DND-41 (cell line): Measurements from ENCODE around the gene CMTR1.

ENCODE experiments used
- ATAC-seq: fragments of 200-7000 bp; cut with Tn5 transposase; 3 replicates; pipeline ENCODE4 v1.9.1; 2021; ENCODE audit warnings: low read depth; ENCODE audit not compliant: insufficient read depth
- DNase-seq: peaks from one replicate; pipeline ENCODE4 v3.0.0-alpha.2; 2020
- H2AFZ ChIP-seq: 2 replicates; pipeline ENCODE4 v1.6.0; 2012; ENCODE audit warnings: low read depth, low read length
- H3K27ac ChIP-seq: 2 replicates; pipeline ENCODE4 v1.5.1; 2012; ENCODE audit warnings: low read length, inconsistent platforms
- H3K27me3 ChIP-seq: fragments of 200-600 bp; sonication (generic); 2 replicates; pipeline ENCODE4 v1.6.0; 2012; ENCODE audit warnings: low read length, mild to moderate bottlenecking, inconsistent platforms; ENCODE audit not compliant: insufficient read depth, poor library complexity
- H3K36me3 ChIP-seq: 2 replicates; pipeline ENCODE4 v1.5.1; 2012; ENCODE audit warnings: low read length, inconsistent platforms; ENCODE audit not compliant: insufficient read depth
- H3K4me1 ChIP-seq: 2 replicates; pipeline ENCODE4 v1.5.1; 2012; ENCODE audit warnings: mild to moderate bottlenecking, low read length; ENCODE audit not compliant: insufficient read depth
- H3K4me2 ChIP-seq: 2 replicates; pipeline ENCODE4 v1.6.0; 2012; ENCODE audit warnings: mild to moderate bottlenecking, moderate library complexity, low read length, inconsistent platforms; ENCODE audit not compliant: insufficient read depth
- H3K4me3 ChIP-seq, 2 experiments: fragments of 200-600 bp in 1 of 2; shearing (Covaris generic) in 1 of 2; 2 replicates each; pipeline ENCODE4 v1.5.1; 2012 to 2016; ENCODE audit warnings: inconsistent platforms in 2 of 2, low read length in 2 of 2, mild to moderate bottlenecking in 2 of 2, low read depth in 1 of 2, moderate library complexity in 1 of 2
- H3K79me2 ChIP-seq: 2 replicates; pipeline ENCODE4 v1.6.0; 2012; ENCODE audit warnings: low read length, inconsistent platforms; ENCODE audit not compliant: insufficient read depth
- H3K9ac ChIP-seq: 2 replicates; pipeline ENCODE4 v1.6.0; 2012; ENCODE audit warnings: low read depth, mild to moderate bottlenecking, inconsistent platforms, low read length, moderate library complexity
- H3K9me3 ChIP-seq: 2 replicates; pipeline ENCODE4 v1.5.1; 2012; ENCODE audit warnings: low read length, moderate library complexity, mild to moderate bottlenecking, inconsistent platforms; ENCODE audit not compliant: insufficient read depth, severe bottlenecking
- H4K20me1 ChIP-seq: 2 replicates; pipeline ENCODE4 v1.6.0; 2012; ENCODE audit warnings: low read length; ENCODE audit not compliant: insufficient read depth
- CTCF ChIP-seq: IDR thresholded peaks from 2 replicates; pipeline ENCODE4 v1.5.1; 2012; ENCODE audit warnings: borderline replicate concordance, low read length, moderate library complexity, mild to moderate bottlenecking; ENCODE audit not compliant: poor library complexity, severe bottlenecking; ENCODE audit errors: extremely low read depth
- EZH2 ChIP-seq: IDR thresholded peaks from 3 replicates; pipeline ENCODE4 v1.6.1; 2012; ENCODE audit warnings: borderline replicate concordance, low read depth, mild to moderate bottlenecking, moderate library complexity, low read length, inconsistent platforms; ENCODE audit not compliant: severe bottlenecking

The CMTR1 gene

GRCh38 chr6:37513576-37513975 is 80.6 kb downstream of the CMTR1 start:
- no peak for DNase-seq
- Histone ChIP-seq H3K4me3 (no peak overlapping the region), H3K9me3 (no peaks in the 10 kb centered on the region), H3K27ac (no peak overlapping the region), H2AFZ (no peak overlapping the region), H4K20me1 (0 out of 2 replicates have a peak, but pooled peaks cover 4% of the 10 kb centered on the region), H3K4me1 (peaks cover 43% of the 10 kb centered on the region), H3K79me2 (no peaks in the 10 kb centered on the region), H3K4me2 (no peak overlapping the region), H3K9ac (no peak overlapping the region), H3K36me3 (no peaks in the 10 kb centered on the region), H3K27me3 (no peaks in the 10 kb centered on the region)
- TF ChIP-seq EZH2 (no peak), CTCF (no peak)
- ATAC-seq = no peak

GRCh38 chr6:37514321-37514771 is 81.3 kb downstream of the CMTR1 start:
- H3K4me1 ChIP-seq = peaks cover 43% of the 10 kb centered on the region
- DNase-seq (no peak), ATAC-seq (no peak)
- no peak overlapping the region for H3K4me2 ChIP-seq
- peak overlapping the region; percentile 64; the same call in 1 of the 2 replicates for H3K9ac ChIP-seq
- no peak overlapping the region for H3K4me3 ChIP-seq
- no peaks in the 10 kb centered on the region for H3K36me3 ChIP-seq
- H2AFZ ChIP-seq = no peak overlapping the region
- TF ChIP-seq EZH2 (no peak), CTCF (no peak)
- 0 out of 2 replicates have a peak, but pooled peaks cover 4% of the 10 kb centered on the region for H4K20me1 ChIP-seq
- no peaks in the 10 kb centered on the region for H3K79me2 ChIP-seq
- H3K27me3 ChIP-seq = no peaks in the 10 kb centered on the region
- H3K27ac ChIP-seq = peak overlapping the region; percentile 90; the same call in 1 of the 2 replicates
- H3K9me3 ChIP-seq = no peaks in the 10 kb centered on the region

- DNase-seq = peak; percentile 24
- no peaks in the 10 kb centered on the region for H3K27me3 ChIP-seq
- peak overlapping the region; percentile 90 for H3K27ac ChIP-seq
These were observed 81.8 kb downstream of the CMTR1 start for GRCh38 chr6:37514837-37515236.

More at GRCh38 chr6:37514837-37515236, 81.8 kb downstream of the CMTR1 start:
- Histone ChIP-seq H3K36me3 (no peaks in the 10 kb centered on the region), H3K4me1 (peaks cover 43% of the 10 kb centered on the region), H3K9ac (peak overlapping the region; percentile 64), H3K79me2 (no peaks in the 10 kb centered on the region), H3K4me3 (no peak overlapping the region), H3K4me2 (peak overlapping the region; percentile 81), H2AFZ (no peak overlapping the region), H4K20me1 (0 out of 2 replicates have a peak, but pooled peaks cover 4% of the 10 kb centered on the region), H3K9me3 (no peaks in the 10 kb centered on the region)
- ATAC-seq = no peak
- TF ChIP-seq CTCF (no peak), EZH2 (no peak)
